Uterus (tissue), 2 donors: ENCODE data around the gene TTC1.

ENCODE experiments used
- POLR2A ChIP-seq, 2 donors: fragments of 450-650 bp; IDR thresholded peaks; one replicate each; pipeline ENCODE4 v1.6.1; 2016; ENCODE audit warnings: antibody characterized with exemption in 2 of 2, mild to moderate bottlenecking in 1 of 2, moderate library complexity in 1 of 2
- TF ChIP-seq, protein P1 (sequence below), 4 experiments: fragments of 200-600 bp in 2 of 4; fragments of 450-650 bp in 2 of 4; sonication (generic) in 2 of 4; IDR thresholded peaks; one replicate each; pipeline ENCODE4 v1.5.1; 2016 to 2019; ENCODE audit warnings: antibody characterized with exemption in 4 of 4, mild to moderate bottlenecking in 2 of 4, moderate library complexity in 1 of 4

DNA sequence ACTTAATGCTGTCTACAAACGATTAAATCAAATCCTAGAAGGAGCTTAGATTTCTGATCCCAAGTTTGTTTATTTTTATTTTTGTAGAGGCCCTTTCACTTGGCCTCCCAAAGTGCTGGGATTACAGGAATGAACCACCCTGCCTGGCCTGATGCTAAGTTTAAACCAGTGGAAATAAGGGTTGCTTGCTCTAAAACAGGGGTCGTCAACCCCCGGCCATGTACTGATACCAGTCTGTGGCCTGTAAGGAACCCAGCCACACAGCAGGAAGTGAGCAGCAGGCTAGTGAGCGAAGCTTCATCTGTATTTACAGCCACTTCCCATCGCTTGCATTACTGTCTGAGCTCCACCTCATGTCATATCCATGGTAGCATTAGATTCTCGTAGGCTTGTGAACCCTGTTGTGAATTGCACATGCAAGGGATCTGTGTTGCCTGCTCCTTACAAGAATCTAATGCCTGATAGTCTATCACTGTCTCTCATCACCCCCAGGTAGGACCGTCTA, 11.4 kb downstream of the TTC1 start:
- TF ChIP-seq, protein P1, sequence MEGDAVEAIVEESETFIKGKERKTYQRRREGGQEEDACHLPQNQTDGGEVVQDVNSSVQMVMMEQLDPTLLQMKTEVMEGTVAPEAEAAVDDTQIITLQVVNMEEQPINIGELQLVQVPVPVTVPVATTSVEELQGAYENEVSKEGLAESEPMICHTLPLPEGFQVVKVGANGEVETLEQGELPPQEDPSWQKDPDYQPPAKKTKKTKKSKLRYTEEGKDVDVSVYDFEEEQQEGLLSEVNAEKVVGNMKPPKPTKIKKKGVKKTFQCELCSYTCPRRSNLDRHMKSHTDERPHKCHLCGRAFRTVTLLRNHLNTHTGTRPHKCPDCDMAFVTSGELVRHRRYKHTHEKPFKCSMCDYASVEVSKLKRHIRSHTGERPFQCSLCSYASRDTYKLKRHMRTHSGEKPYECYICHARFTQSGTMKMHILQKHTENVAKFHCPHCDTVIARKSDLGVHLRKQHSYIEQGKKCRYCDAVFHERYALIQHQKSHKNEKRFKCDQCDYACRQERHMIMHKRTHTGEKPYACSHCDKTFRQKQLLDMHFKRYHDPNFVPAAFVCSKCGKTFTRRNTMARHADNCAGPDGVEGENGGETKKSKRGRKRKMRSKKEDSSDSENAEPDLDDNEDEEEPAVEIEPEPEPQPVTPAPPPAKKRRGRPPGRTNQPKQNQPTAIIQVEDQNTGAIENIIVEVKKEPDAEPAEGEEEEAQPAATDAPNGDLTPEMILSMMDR (IDR thresholded peaks at IDR 0.05): no peak
- TF ChIP-seq POLR2A (IDR thresholded peaks at IDR 0.05): no peak
